GM21529 (cell line): ENCODE measurements around the gene ASCC1.

Source experiments
- ATAC-seq: cut with Tn5 transposase; IDR thresholded peaks from one replicate; pipeline ENCODE4 v1.9.1; 2021; ENCODE audit not compliant: unreplicated experiment

ASCC1 gene

GRCh38 chr10:72215611-72216549 lies at the start of gene ASCC1, which contains the start of gene ANAPC16:
ASCC1 (minus strand) TSS chr10:72216276; CDS start chr10:72213298, 2,978 bp downstream.
ANAPC16 (plus strand) TSS chr10:72216012; CDS start chr10:72223915, 7,903 bp downstream.
- peak; percentile 80 for ATAC-seq

- no peak for ATAC-seq
These were observed 49.4 kb upstream of the ASCC1 start for GRCh38 chr10:72265508-72265907.

GRCh38 chr10:72264536-72264935 lies 48.5 kb upstream of the ASCC1 start:
- no peak for ATAC-seq

- ATAC-seq = no peak
These were observed 47.7 kb upstream of the ASCC1 start for GRCh38 chr10:72263613-72264241.

GRCh38 chr10:72261784-72262404 lies 45.8 kb upstream of the ASCC1 start:
- peak; percentile 12 for ATAC-seq

- ATAC-seq = peak; percentile 45
These were observed 45.1 kb upstream of the ASCC1 start for GRCh38 chr10:72260976-72261783.

- peak; percentile 60 for ATAC-seq
These were observed 44.3 kb upstream of the ASCC1 start for GRCh38 chr10:72260239-72260975.

GRCh38 chr10:72259491-72260238 lies 43.6 kb upstream of the ASCC1 start:
- no peak for ATAC-seq

GRCh38 chr10:72258617-72259016 lies 42.5 kb upstream of the ASCC1 start:
- no peak for ATAC-seq

GRCh38 chr10:72257051-72257892 lies 41.2 kb upstream of the ASCC1 start:
- peak; percentile 25 for ATAC-seq

GRCh38 chr10:72255977-72256729 lies 40.1 kb upstream of the ASCC1 start:
- ATAC-seq = no peak

GRCh38 chr10:72254813-72255568 lies 38.9 kb upstream of the ASCC1 start:
- no peak for ATAC-seq

GRCh38 chr10:72253578-72253977 lies 37.5 kb upstream of the ASCC1 start:
- no peak for ATAC-seq

GRCh38 chr10:72252972-72253371 lies 36.9 kb upstream of the ASCC1 start:
- ATAC-seq = no peak

GRCh38 chr10:72251635-72252034 lies 35.6 kb upstream of the ASCC1 start:
- ATAC-seq = no peak

GRCh38 chr10:72250666-72251065 lies 34.6 kb upstream of the ASCC1 start:
- ATAC-seq = no peak
